NCI-H2227 treated with DMSO at 0.1 percent for 48 hours (cell line): ENCODE measurements around the gene EXOC4.
"Not testable (repeated sequence)": the region's sequence is repeated elsewhere in the genome, so short reads cannot be mapped to it uniquely, and the experiment has no call there.

ENCODE experiments used
- DNase-seq: peaks from one replicate; lab custom pipeline; 2025; lab: John Stamatoyannopoulos, UW

The EXOC4 gene

GRCh38 chr7:133751079-133751478 lies 498.2 kb downstream of the EXOC4 start:
- no peak for DNase-seq

DNA sequence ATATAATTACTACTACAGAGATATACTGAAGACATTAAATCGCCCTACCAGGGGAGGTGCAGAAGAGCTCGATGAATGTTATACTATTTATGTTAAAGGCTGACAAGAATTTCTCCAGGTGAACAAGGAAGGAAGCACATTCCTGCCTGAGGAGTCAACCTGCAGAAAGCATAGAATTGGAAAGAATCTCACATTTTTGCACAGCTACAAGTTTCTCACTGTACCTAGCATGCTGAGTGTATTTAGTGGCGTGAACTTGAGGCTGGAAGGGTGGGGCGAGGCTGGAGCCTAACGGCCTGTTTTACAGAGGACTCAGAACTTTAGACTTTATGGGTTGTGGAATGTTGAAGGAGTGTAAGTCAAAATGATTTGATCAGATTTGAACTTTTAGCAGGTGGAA lies 500.6 kb downstream of the EXOC4 start:
- DNase-seq = no peak

DNA sequence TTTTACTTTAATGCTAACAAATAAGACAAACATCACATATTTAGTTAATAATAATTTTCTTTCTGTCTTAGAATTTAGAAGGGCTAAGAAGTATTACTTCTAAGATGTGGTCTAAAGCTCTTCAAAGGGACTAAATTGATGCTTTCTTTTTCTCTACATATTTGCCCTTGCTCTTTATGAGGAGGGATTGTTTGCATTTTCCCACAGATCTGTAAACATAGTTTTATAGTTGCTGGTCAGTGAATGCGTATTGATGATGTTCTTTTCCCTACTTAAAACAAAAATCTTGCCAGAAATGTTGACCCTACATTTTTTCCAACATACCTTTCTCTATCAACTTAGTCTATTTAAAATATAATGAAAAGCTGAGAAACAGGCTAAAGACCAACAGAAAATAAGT lies 501.8 kb downstream of the EXOC4 start:
- DNase-seq = no peak

- no peak for DNase-seq
Measured at GRCh38 chr7:133755901-133756300, 503.0 kb downstream of the EXOC4 start.

GRCh38 chr7:133761443-133761842 lies 508.6 kb downstream of the EXOC4 start:
- DNase-seq = no peak

- no peak for DNase-seq
Measured at GRCh38 chr7:133763076-133763640, 510.3 kb downstream of the EXOC4 start.

DNA sequence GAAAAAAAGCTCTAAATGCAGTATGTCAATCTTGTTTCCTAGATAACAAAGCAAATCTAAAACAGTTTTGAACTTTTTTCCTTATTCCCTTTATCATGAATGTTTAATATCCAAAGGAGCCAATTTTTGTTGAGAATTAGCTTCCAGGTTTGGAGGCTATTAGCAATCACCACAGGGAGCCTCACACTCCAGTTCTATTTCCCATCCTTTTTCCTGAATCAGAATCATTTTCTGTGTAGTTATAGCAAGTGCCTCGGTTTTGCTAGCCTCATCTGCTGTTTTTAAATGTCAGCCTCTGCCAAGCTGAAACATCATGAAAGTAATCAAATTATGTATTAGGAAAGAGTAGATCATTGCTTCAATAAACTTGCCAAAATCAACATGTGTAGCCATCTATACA lies 516.8 kb downstream of the EXOC4 start:
- no peak for DNase-seq

- DNase-seq = no peak
Measured at GRCh38 chr7:133770863-133771492, 518.1 kb downstream of the EXOC4 start.

DNA sequence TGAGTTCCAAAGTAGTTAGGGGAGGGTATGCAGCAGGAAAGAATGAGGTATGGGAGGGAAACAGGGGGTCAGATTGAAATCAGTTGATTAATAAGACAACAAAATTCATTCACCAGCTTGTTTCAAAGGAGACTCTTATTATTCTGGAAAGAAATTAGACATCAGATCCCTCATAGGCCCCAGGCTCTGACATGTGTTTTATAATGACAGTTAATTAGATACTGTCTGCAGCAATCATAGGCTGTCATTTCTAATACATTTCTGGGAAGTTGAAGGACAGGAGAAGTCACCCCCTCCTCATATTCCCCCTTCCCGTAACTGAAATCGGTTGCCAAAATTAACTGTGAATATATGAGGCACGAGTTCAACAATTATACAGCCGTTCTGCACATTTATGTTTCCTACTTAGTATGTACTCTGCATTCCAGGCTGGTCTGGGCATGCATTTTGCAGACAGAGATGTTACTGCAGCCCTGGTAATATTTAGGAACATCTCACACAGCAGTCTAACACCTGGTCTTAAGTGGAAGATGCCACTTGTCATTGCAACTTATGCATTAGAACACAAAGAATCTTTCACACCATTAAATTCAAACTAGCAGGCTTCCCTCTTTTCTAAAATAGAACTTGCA lies 519.0 kb downstream of the EXOC4 start:
- peak; percentile 35 for DNase-seq

DNA sequence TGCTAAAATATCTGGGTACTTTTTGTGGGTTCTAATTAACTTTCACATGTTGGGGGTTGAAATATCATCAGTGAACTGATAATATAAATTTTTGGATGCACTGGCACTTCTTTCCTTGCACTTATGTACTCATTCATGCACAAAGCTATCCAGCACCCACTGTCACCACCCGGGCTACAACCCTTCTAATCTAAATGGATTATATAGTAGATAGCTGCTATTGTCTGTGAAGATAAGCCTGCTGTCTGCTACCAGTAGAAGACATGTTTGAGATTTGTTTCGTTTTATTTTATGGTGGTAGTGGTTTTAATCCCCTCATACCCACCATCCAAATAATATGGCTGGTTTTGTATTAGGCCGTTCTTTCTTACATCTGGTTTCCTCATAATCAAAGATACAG lies 520.7 kb downstream of the EXOC4 start:
- DNase-seq = no peak

GRCh38 chr7:133775201-133775600 lies 522.3 kb downstream of the EXOC4 start:
- no peak for DNase-seq

DNA sequence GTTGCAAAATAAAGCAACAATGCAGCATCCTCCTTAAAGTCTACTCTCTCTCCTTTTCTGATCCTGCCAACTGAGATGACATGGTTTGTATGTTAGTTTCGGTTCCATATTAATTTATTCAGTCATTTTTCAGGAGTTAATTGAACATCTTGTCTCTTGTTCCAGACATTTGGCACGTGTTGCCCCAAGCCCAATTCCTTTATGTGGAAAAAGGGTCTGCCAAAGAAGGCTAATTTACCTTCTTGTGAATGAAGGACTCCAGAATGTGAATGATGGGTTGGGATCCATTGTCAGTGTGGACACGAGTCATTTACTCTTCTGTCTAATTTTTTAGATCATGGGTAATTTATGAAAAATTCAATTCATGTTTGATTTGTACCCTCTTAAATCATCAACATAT lies 523.4 kb downstream of the EXOC4 start:
- no peak for DNase-seq

GRCh38 chr7:133777701-133778100 lies 524.8 kb downstream of the EXOC4 start:
- no peak for DNase-seq

DNA sequence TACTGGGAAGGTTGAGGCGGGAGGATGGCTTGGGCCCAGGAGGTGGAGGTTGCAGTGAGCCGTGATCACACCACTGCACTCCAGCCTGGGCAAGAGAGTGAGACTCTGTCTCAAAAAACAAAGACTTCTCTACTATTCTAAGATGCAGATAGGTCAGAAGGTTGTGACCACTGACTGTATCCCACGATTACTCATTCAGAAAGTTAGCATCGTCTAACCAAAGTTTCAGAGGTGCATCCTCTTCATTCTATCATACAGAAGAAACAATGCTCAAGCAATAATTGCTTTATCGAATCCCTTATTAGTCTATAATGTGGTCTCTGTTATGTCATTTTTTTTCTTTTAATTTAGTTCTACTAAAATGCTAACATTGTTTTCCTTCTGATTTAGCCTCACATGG lies 525.6 kb downstream of the EXOC4 start:
- DNase-seq = no peak

GRCh38 chr7:133779538-133779937 lies 526.7 kb downstream of the EXOC4 start:
- not testable (repeated sequence) for DNase-seq

- no peak for DNase-seq
Measured at GRCh38 chr7:133780912-133781311, 528.0 kb downstream of the EXOC4 start.

DNA sequence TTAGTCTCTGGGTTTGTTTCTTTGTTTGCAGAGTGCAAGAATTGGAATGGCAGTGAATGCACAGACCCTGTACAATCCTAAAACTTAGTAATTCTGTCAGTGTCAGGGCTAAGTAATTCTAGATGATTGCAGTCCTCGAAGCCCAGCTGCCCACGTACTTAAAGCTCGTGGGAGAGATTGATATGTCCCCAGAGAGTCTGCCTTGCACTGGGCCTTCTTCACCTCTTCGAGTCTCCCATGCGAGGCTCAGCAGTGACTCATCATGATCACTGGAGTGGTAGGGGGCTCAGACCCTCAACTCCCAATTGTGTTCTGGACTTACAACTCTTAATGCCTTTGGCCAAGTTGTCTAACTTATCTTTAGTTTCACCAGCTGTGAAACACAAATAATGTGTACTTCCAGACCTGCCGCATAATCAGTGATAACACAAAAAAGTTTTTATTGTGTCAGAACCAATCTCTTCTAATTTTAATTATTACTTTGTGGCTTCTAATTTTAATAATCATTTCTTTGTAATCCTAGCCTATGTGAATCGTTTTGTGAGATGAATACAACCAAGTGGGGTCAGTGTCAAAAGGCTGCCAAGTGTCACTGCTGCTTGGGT lies 528.7 kb downstream of the EXOC4 start:
- peak; percentile 40 for DNase-seq

GRCh38 chr7:133782470-133782869 lies 529.6 kb downstream of the EXOC4 start:
- DNase-seq = no peak

GRCh38 chr7:133783276-133783675 lies 530.4 kb downstream of the EXOC4 start:
- DNase-seq = no peak

GRCh38 chr7:133784486-133785001 lies 531.7 kb downstream of the EXOC4 start:
- DNase-seq = peak; percentile 92

- DNase-seq = no peak
Measured at GRCh38 chr7:133786401-133786937, 533.6 kb downstream of the EXOC4 start.

DNA sequence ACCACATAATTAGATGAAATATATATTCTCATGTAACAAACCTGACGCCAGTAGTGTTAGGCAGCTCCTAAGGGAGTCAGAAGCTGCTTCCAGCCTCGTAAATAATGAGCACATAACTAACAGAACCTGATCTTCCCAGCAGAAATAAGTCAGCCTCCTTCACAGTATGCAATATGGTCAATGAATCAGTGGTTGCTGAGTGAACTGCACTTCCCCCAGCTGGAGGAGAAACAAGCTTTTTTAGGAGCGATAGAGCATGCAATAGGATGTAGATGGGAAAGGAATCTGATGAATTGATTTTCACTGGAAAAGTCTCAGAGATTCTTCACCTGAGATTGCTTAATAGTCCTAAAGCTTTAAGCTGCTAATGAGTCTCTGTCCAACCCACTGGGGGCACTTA lies 537.1 kb downstream of the EXOC4 start:
- no peak for DNase-seq

DNA sequence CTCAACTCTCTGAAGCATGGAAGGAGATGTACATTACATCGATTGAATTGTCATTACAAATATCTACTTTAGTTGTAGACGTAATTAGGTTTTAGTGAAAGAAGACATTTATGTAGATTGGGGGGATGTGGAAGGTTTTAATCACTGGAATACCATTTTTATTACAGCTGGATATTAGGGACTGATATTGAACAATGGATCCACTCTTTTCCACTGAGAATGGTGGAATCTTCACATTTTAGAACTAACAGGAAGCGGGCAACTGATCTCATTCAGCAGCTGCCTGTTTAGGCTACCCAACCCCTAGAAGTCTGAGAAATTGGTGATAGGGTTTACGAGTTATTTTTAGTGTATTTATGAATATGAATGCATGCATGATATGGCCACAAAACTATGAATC lies 538.0 kb downstream of the EXOC4 start:
- no peak for DNase-seq
